Measurements from ENCODE around the gene SP5.

SP5 gene

DNA sequence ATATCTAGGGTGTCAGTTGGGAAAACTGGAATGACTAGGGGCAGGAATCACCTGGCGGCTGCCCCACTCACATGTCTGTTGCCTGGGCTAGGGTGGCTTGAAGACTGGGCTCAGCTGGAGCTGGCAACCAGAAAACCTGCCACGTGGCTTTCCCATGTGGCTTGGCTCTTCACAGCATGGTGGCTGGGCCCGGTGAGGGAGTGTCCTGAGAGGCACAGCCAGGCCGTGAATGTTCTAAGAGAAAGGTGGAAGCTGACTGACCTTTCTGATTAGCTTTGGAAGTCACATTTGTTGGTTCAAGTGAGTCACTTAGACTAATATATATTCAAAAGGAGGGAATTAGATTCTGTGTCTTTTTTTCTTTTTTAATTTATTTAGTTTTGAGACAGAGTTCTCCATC, 22.7 kb downstream of the SP5 start:
- no peaks in the 10 kb centered on the region for H3K27me3 ChIP-seq (ENCODE audit: insufficient read depth, low read depth, severe bottlenecking)
- H3K36me3 ChIP-seq, result no peaks in the 10 kb centered on the region
- no peak overlapping the region for H3K27ac ChIP-seq
- no peak overlapping the region for H3K4me3 ChIP-seq (ENCODE audit: low read depth, low read length)
- TF ChIP-seq, protein P1, sequence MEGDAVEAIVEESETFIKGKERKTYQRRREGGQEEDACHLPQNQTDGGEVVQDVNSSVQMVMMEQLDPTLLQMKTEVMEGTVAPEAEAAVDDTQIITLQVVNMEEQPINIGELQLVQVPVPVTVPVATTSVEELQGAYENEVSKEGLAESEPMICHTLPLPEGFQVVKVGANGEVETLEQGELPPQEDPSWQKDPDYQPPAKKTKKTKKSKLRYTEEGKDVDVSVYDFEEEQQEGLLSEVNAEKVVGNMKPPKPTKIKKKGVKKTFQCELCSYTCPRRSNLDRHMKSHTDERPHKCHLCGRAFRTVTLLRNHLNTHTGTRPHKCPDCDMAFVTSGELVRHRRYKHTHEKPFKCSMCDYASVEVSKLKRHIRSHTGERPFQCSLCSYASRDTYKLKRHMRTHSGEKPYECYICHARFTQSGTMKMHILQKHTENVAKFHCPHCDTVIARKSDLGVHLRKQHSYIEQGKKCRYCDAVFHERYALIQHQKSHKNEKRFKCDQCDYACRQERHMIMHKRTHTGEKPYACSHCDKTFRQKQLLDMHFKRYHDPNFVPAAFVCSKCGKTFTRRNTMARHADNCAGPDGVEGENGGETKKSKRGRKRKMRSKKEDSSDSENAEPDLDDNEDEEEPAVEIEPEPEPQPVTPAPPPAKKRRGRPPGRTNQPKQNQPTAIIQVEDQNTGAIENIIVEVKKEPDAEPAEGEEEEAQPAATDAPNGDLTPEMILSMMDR (IDR thresholded peaks at IDR 0.05; ENCODE audit: low read depth, low read length), result no peak
- no peak for DNase-seq
- no peaks in the 10 kb centered on the region for H3K9me3 ChIP-seq (ENCODE audit: severe bottlenecking)

DNA sequence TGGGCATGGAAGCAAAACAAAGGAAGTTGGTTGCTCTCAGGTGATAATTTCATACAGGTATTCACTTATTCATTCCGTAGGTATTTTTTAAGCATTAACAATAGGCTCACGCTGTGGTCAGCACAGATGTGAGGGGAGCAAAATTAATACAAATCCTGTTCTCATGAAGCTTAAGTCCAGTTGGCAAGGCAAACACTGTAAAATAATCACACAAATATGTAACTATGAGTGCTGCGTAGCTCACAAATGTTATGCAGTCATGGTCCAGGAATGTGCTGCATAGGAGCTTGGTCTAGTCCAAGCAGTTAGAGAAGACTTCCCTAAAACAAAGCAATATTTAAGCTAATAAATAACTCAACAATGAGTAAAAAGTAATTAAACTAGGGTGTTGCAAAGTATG, 23.9 kb downstream of the SP5 start:
- no peak overlapping the region for H3K27ac ChIP-seq
- H3K9me3 ChIP-seq (ENCODE audit: severe bottlenecking), result no peaks in the 10 kb centered on the region
- DNase-seq, result no peak
- TF ChIP-seq, protein P1 (IDR thresholded peaks at IDR 0.05; ENCODE audit: low read depth, low read length), result no peak
- H3K36me3 ChIP-seq, result no peaks in the 10 kb centered on the region
- H3K4me3 ChIP-seq (ENCODE audit: low read depth, low read length), result no peak overlapping the region
- H3K27me3 ChIP-seq (ENCODE audit: insufficient read depth, low read depth, severe bottlenecking), result no peaks in the 10 kb centered on the region

DNA sequence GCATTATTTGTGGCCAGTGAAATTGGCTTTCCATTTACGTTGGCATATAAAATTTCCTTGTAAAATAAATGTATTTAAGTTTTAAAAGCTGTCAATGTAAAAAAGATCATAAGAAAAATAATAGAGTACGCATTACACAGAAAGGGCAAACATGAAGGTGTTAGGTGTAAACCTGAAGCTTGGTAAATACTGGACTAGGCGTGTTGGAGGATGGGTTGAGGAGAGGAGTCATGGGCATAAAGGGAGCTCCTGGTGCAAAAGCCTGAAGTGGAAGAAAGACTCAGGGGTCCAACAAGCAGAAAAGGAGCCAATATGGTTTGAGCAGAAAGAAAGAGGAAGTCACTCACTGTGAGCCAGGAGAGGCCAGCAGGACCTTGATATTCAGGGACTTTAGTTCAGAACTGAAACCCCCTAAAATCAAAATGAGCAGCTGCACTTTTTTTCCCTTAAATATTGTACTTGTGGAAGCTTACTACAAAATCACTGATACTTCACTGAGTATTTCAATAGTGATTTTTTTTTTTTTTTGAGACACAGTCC, 24.4 kb downstream of the SP5 start:
- no peak for DNase-seq
- Histone ChIP-seq H3K27me3 (ENCODE audit: insufficient read depth, low read depth, severe bottlenecking) (no peaks in the 10 kb centered on the region), H3K4me3 (ENCODE audit: low read depth, low read length) (no peak overlapping the region), H3K36me3 (no peaks in the 10 kb centered on the region), H3K9me3 (ENCODE audit: severe bottlenecking) (no peaks in the 10 kb centered on the region), H3K27ac (no peak overlapping the region)
- TF ChIP-seq, protein P1 (IDR thresholded peaks at IDR 0.05; ENCODE audit: low read depth, low read length), result no peak

DNA sequence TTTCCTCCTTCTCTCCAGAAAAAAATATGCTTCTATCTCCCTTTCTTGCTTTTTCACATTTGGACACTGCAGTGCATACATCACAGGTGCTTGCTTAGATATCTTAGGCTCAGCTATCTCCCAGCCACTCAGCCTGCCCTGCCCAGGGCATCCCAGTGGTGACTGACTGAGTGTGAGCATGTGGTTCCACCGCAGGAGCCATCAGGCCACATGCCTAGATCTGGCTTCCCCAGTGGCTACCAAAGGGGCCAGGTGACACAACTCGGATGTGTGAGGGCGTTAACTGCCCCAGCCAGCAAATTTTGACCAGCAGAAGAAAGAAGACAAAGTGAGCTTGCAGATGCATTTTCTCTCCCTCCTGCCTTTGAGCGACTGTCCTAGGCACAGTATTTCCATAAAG, 25.5 kb downstream of the SP5 start:
- Histone ChIP-seq H3K27ac (no peak overlapping the region), H3K27me3 (ENCODE audit: insufficient read depth, low read depth, severe bottlenecking) (no peaks in the 10 kb centered on the region), H3K36me3 (no peaks in the 10 kb centered on the region), H3K4me3 (ENCODE audit: low read depth, low read length) (no peak overlapping the region), H3K9me3 (ENCODE audit: severe bottlenecking) (no peaks in the 10 kb centered on the region)
- TF ChIP-seq, protein P1 (IDR thresholded peaks at IDR 0.05; ENCODE audit: low read depth, low read length), result no peak
- no peak for DNase-seq

DNA sequence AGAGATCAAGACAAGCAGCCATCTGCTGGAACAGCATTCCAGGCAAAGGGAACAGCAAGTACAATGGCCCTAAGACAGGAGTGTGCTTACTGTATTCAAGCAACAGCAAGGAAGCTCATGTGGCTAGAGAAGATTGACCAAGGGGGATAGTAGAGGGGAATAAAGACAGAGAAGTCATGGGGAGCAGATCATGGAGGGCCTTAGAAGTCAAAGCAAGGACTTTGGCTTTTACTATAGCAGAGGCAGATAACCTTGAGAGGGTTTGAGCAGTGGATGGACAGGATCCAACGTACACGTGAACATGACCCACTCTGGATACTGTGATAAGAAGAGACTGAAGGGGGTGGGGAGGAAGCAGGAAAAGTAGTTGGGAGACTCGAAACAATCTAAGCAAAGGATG, 26.9 kb downstream of the SP5 start:
- H3K27me3 ChIP-seq (ENCODE audit: insufficient read depth, low read depth, severe bottlenecking), result no peaks in the 10 kb centered on the region
- no peak overlapping the region for H3K4me3 ChIP-seq (ENCODE audit: low read depth, low read length)
- DNase-seq, result no peak
- H3K36me3 ChIP-seq, result no peaks in the 10 kb centered on the region
- H3K27ac ChIP-seq, result no peak overlapping the region
- TF ChIP-seq, protein P1 (IDR thresholded peaks at IDR 0.05; ENCODE audit: low read depth, low read length), result no peak
- H3K9me3 ChIP-seq (ENCODE audit: severe bottlenecking), result no peaks in the 10 kb centered on the region

DNA sequence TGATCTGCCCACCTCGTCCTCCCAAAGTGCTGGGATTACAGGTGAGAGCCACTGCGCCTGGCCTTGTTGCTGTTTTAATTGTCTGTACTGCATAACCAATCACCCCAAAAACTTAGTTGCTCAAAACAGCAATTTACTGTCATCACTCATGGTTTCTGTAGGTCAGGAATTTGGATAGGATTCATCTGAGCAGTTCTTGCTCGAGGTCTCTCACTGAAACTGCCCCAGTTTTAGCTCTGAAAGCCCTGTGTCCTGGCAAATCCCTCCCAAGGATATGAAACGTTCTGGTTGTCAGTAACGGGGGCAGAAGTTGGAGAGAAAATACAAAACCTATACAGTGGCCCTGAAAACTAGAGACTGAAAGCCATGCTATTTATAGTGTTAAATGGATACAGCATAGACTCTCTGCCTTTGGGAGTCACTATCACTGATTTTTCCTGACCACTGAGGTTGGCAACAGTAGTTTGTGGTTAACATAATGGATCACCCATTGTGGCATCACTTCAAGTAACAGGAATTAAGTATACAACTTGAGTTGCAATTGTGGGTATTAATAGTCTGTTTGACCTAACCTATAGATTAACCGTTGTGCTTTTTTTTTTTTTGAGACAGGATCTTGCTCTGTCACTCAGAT, 27.9 kb downstream of the SP5 start:
- TF ChIP-seq, protein P1 (IDR thresholded peaks at IDR 0.05; ENCODE audit: low read depth, low read length), result no peak
- no peak for DNase-seq
- H3K4me3 ChIP-seq (ENCODE audit: low read depth, low read length), result no peak overlapping the region
- H3K27me3 ChIP-seq (ENCODE audit: insufficient read depth, low read depth, severe bottlenecking), result no peaks in the 10 kb centered on the region
- H3K36me3 ChIP-seq, result no peaks in the 10 kb centered on the region
- H3K27ac ChIP-seq, result no peak overlapping the region
- H3K9me3 ChIP-seq (ENCODE audit: severe bottlenecking), result no peaks in the 10 kb centered on the region
